HuH-7 (cell line): ENCODE results near the gene USH2A.

ENCODE experiments used
- DNase-seq: peaks from one replicate; pipeline ENCODE4 v3.0.0; 2011; ENCODE audit warnings: low spot score

The USH2A gene

GRCh38 chr1:216422821-216423520 is at the start of gene USH2A:
Gene USH2A, minus strand, starts transcription at chr1:216423448. Its CDS starts 1,112 bp downstream, at chr1:216422336.
- DNase-seq, result no peak

- no peak for DNase-seq
Observed at GRCh38 chr1:216466162-216466801, 43.0 kb upstream of the USH2A start.

- DNase-seq, result no peak
Observed at GRCh38 chr1:216464489-216464888, 41.2 kb upstream of the USH2A start.

- DNase-seq, result no peak
Observed at GRCh38 chr1:216462066-216462775, 39.0 kb upstream of the USH2A start.

- no peak for DNase-seq
Observed at GRCh38 chr1:216461466-216461865, 38.2 kb upstream of the USH2A start.

- DNase-seq, result no peak
Observed at GRCh38 chr1:216459651-216460207, 36.5 kb upstream of the USH2A start.

- DNase-seq, result no peak
Observed at GRCh38 chr1:216458812-216459211, 35.6 kb upstream of the USH2A start.

- DNase-seq, result peak; percentile 38
Observed at GRCh38 chr1:216457356-216457755, 34.1 kb upstream of the USH2A start.

- DNase-seq, result no peak
Observed at GRCh38 chr1:216456682-216457081, 33.4 kb upstream of the USH2A start.

GRCh38 chr1:216453777-216454176 is 30.5 kb upstream of the USH2A start:
- DNase-seq, result no peak

- no peak for DNase-seq
Observed at GRCh38 chr1:216450227-216450626, 27.0 kb upstream of the USH2A start.

- no peak for DNase-seq
Observed at GRCh38 chr1:216448011-216448510, 24.8 kb upstream of the USH2A start.

GRCh38 chr1:216437603-216438002 is 14.4 kb upstream of the USH2A start:
- DNase-seq, result no peak

- DNase-seq, result no peak
Observed at GRCh38 chr1:216434232-216434631, 11.0 kb upstream of the USH2A start.

GRCh38 chr1:216433175-216433574 is 9.9 kb upstream of the USH2A start:
- DNase-seq, result no peak

GRCh38 chr1:216430744-216431143 is 7.5 kb upstream of the USH2A start:
- DNase-seq, result no peak

GRCh38 chr1:216425577-216425976 is 2.3 kb upstream of the USH2A start:
- peak; percentile 38 for DNase-seq

GRCh38 chr1:216420746-216421145 is 2.5 kb downstream of the USH2A start:
- no peak for DNase-seq

- DNase-seq, result no peak
Observed at GRCh38 chr1:216420263-216420662, 3.0 kb downstream of the USH2A start.

- DNase-seq, result no peak
Observed at GRCh38 chr1:216416488-216416887, 6.8 kb downstream of the USH2A start.

GRCh38 chr1:216410026-216410425 is 13.2 kb downstream of the USH2A start:
- no peak for DNase-seq

- no peak for DNase-seq
Observed at GRCh38 chr1:216390956-216391355, 32.3 kb downstream of the USH2A start.

GRCh38 chr1:216389774-216390173 is 33.5 kb downstream of the USH2A start:
- DNase-seq, result no peak
